K562 (cell line): ENCODE measurements around the gene ACOT7. TPM values are rescaled to one million over a fixed set of nuclear protein-coding genes. Genes with fewer than 3 reads are reported as not detected.
A peak's percentile ranks its signal among the peaks of the same experiment; 100 is the strongest.

Source experiments
- ARNT ChIP-seq, 2 experiments: fragments of 450-650 bp; IDR thresholded peaks; 2 replicates each; pipeline ENCODE4 v1.6.1; 2016; ENCODE audit warnings: mild to moderate bottlenecking in 1 of 2
- BHLHE40 ChIP-seq: IDR thresholded peaks from 2 replicates; pipeline ENCODE4 v1.6.1; 2011; ENCODE audit warnings: low read length, improper control_type of control experiment
- CEBPB ChIP-seq: fragments of 450-650 bp; IDR thresholded peaks from 2 replicates; pipeline ENCODE4 v1.6.1; 2016; ENCODE audit warnings: missing genetic modification characterization, missing compliant biosample characterization
- CHD2 ChIP-seq: IDR thresholded peaks from 2 replicates; pipeline ENCODE4 v1.6.1; 2011; ENCODE audit warnings: low read depth, low read length
- FOXK2 ChIP-seq, 2 experiments: fragments of 450-650 bp; IDR thresholded peaks in 1 of 2; conservative IDR thresholded peaks in 1 of 2; 2 replicates each; pipeline ENCODE4 v1.6.1; 2016; ENCODE audit warnings: low read depth in 2 of 2, mild to moderate bottlenecking in 1 of 2
- GATA2 ChIP-seq: sonication (generic); formaldehyde crosslinking; IDR thresholded peaks from 2 replicates; pipeline ENCODE4 v1.4.0; 2020; ENCODE audit warnings: mild to moderate bottlenecking, missing genetic modification reagents
- HDAC3 ChIP-seq: fragments of 450-650 bp; IDR thresholded peaks from 2 replicates; pipeline ENCODE4 v1.6.1; 2018; ENCODE audit warnings: borderline replicate concordance, mild to moderate bottlenecking, moderate library complexity; ENCODE audit not compliant: partially characterized antibody
- HDGF ChIP-seq: fragments of 450-650 bp; IDR thresholded peaks from 2 replicates; pipeline ENCODE4 v1.6.1; 2016
- HNRNPH1 ChIP-seq: fragments of 200-400 bp; formaldehyde crosslinking; optimal IDR thresholded peaks from 2 replicates; pipeline ENCODE3; 2017; ENCODE audit warnings: low read depth, mild to moderate bottlenecking, low read length, moderate library complexity
- HNRNPUL1 ChIP-seq: fragments of 200-400 bp; formaldehyde crosslinking; IDR thresholded peaks from 2 replicates; pipeline ENCODE4 v1.6.1; 2017; ENCODE audit warnings: low read length
- ILF3 ChIP-seq: fragments of 450-650 bp; IDR thresholded peaks from 2 replicates; pipeline ENCODE4 v1.6.1; 2018; ENCODE audit warnings: antibody characterized with exemption, mild to moderate bottlenecking, moderate library complexity, borderline replicate concordance
- SMAD1 ChIP-seq: fragments of 150-350 bp; IDR thresholded peaks from 2 replicates; pipeline ENCODE4 v1.6.1; 2014; ENCODE audit warnings: low read length, low read depth; ENCODE audit not compliant: partially characterized antibody
- SOX6 ChIP-seq: fragments of 450-650 bp; IDR thresholded peaks from 2 replicates; pipeline ENCODE4 v1.6.1; 2014; ENCODE audit warnings: mild to moderate bottlenecking
- ZFP30 ChIP-seq: fragments of 250-450 bp; sonication (Bioruptor Pico); IDR thresholded peaks from 2 replicates; pipeline ENCODE4 v1.8.0; 2022; ENCODE audit warnings: moderate library complexity, mild to moderate bottlenecking, inconsistent platforms, borderline replicate concordance
- ZKSCAN8 ChIP-seq: fragments of 200-800 bp; sonication (Bioruptor generic); IDR thresholded peaks from 2 replicates; pipeline ENCODE4 v1.6.1; 2016; ENCODE audit warnings: missing genetic modification characterization, missing compliant biosample characterization
- ZNF668 ChIP-seq: fragments of 250-450 bp; sonication (Bioruptor Pico); IDR thresholded peaks from 2 replicates; pipeline ENCODE4 v1.8.0; 2022; ENCODE audit warnings: mild to moderate bottlenecking, inconsistent platforms
- ZNF77 ChIP-seq: fragments of 250-450 bp; sonication (Bioruptor Pico); IDR thresholded peaks from 2 replicates; pipeline ENCODE4 v1.5.0; 2020
- ZZZ3 ChIP-seq: fragments of 450-650 bp; IDR thresholded peaks from 2 replicates; pipeline ENCODE4 v1.6.1; 2016; ENCODE audit warnings: antibody characterized with exemption, mild to moderate bottlenecking, moderate library complexity
- polyA plus RNA-seq, 8 experiments: library from polyadenylated mRNA; depleted of rRNA in 4 of 8; stranded (reverse) in 5 of 8; unstranded in 3 of 8; fragments of >200 nt; fragmentation: Nextera tagmentation in 2 of 8; fragmentation: Illumina TruSeq in 1 of 8; extraction: Ambion mirVana in 2 of 8; extraction: Trizol in 1 of 8; gene quantifications; 2 replicates each; pipeline versions ENCODE4 v1.2.1 to v1.2.3, GENCODE V29; 2011 to 2014; ENCODE audit warnings: inconsistent platforms in 1 of 8, missing spikeins in 1 of 8
- total RNA-seq, 7 experiments: library from RNA; depleted of rRNA in 6 of 7; stranded (reverse); fragments of >200 nt in 6 of 7; fragmentation: Illumina TruSeq in 2 of 7; extraction: Trizol in 2 of 7; gene quantifications; 2 replicates each; pipeline versions ENCODE4 v1.2.1 to v1.2.3, GENCODE V29; 2011 to 2021; ENCODE audit warnings: low replicate concordance in 1 of 7
- TF ChIP-seq, protein P1 (sequence below): sonication (generic); formaldehyde crosslinking; IDR thresholded peaks from 2 replicates; pipeline ENCODE4 v1.8.0; 2023; ENCODE audit warnings: mild to moderate bottlenecking, missing genetic modification reagents
- TF ChIP-seq, protein P2 (sequence below), 3 experiments: IDR thresholded peaks in 2 of 3; conservative IDR thresholded peaks in 1 of 3; 2 replicates each; pipeline ENCODE4 v1.5.1; 2011 to 2012; ENCODE audit warnings: low read length in 3 of 3, mild to moderate bottlenecking in 3 of 3, control low read depth in 2 of 3, improper control_type of control experiment in 1 of 3, inconsistent platforms in 1 of 3, low read depth in 1 of 3, mixed read lengths in 1 of 3, moderate library complexity in 1 of 3; ENCODE audit not compliant: insufficient read depth in 2 of 3

The ACOT7 gene
- total and polyA plus RNA-seq, 9 of the 15 experiments (the other 6 are each of a cell fraction or from before 2014, with no cell fraction given), result 7.0 to 92.6 (median 37.2) TPM

DNA sequence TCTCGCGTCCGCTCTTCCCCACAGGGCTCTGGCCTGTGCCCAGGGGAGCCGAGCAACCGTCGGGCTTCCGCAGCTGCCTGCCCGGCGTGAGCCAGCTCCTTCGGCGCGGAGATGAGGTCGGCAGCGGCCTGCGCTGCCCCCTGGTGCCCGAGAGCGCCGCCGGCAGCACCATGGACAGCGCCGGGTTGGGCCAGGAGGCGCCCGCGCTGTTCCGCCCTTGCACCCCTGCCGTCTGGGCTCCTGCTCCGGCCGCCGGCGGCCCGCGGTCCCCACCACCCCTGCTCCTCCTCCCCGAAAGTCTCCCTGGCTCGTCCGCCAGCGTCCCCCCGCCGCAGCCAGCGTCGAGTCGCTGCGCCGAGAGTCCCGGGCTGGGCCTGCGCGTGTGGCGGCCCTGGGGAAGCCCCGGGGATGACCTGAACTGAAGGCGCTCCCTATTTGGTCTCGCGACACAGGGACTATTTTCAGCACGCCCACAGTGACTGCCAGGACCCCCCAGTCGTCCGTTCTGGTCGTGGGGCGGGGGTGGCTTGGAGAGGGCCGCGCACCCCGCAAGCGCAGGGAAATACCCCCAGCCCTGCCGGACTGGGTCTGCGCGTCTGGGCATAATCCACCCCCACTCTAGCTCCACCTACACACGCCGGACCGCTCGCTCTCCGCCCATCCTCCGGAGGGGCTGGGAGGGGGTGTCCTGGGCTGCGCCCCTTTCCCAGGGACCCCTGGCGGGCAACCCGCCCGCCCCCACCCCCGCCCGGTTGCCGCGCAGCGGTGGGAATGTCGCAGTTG, 148.3 kb downstream of the ACOT7 start (continued):
- TF ChIP-seq HNRNPH1 (no peak), ARNT (IDR thresholded peaks at IDR 0.05) (no peak), SMAD1 (no peak), HDAC3 (no peak), HNRNPUL1 (no peak), CHD2 (no peak), BHLHE40 (peak; percentile 63), ZKSCAN8 (CRISPR knock-in tag) (no peak), GATA2 (no peak), FOXK2 (conservative IDR thresholded peaks at IDR 0.05 in 1 of 2, IDR thresholded peaks at IDR 0.05 in 1 of 2; ENCODE audit: low read depth in 2 of 2) (no peak), ZNF77 (no peak), ZFP30 (CRISPR knock-in tag) (no peak), ILF3 (no peak), CEBPB (no peak), HDGF (no peak), ZZZ3 (no peak), ZNF668 (CRISPR knock-in tag) (no peak), SOX6 (no peak)
- TF ChIP-seq, protein P1, sequence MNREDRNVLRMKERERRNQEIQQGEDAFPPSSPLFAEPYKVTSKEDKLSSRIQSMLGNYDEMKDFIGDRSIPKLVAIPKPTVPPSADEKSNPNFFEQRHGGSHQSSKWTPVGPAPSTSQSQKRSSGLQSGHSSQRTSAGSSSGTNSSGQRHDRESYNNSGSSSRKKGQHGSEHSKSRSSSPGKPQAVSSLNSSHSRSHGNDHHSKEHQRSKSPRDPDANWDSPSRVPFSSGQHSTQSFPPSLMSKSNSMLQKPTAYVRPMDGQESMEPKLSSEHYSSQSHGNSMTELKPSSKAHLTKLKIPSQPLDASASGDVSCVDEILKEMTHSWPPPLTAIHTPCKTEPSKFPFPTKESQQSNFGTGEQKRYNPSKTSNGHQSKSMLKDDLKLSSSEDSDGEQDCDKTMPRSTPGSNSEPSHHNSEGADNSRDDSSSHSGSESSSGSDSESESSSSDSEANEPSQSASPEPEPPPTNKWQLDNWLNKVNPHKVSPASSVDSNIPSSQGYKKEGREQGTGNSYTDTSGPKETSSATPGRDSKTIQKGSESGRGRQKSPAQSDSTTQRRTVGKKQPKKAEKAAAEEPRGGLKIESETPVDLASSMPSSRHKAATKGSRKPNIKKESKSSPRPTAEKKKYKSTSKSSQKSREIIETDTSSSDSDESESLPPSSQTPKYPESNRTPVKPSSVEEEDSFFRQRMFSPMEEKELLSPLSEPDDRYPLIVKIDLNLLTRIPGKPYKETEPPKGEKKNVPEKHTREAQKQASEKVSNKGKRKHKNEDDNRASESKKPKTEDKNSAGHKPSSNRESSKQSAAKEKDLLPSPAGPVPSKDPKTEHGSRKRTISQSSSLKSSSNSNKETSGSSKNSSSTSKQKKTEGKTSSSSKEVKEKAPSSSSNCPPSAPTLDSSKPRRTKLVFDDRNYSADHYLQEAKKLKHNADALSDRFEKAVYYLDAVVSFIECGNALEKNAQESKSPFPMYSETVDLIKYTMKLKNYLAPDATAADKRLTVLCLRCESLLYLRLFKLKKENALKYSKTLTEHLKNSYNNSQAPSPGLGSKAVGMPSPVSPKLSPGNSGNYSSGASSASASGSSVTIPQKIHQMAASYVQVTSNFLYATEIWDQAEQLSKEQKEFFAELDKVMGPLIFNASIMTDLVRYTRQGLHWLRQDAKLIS (CRISPR knock-in tag), result peak; percentile 99
- TF ChIP-seq, protein P2, sequence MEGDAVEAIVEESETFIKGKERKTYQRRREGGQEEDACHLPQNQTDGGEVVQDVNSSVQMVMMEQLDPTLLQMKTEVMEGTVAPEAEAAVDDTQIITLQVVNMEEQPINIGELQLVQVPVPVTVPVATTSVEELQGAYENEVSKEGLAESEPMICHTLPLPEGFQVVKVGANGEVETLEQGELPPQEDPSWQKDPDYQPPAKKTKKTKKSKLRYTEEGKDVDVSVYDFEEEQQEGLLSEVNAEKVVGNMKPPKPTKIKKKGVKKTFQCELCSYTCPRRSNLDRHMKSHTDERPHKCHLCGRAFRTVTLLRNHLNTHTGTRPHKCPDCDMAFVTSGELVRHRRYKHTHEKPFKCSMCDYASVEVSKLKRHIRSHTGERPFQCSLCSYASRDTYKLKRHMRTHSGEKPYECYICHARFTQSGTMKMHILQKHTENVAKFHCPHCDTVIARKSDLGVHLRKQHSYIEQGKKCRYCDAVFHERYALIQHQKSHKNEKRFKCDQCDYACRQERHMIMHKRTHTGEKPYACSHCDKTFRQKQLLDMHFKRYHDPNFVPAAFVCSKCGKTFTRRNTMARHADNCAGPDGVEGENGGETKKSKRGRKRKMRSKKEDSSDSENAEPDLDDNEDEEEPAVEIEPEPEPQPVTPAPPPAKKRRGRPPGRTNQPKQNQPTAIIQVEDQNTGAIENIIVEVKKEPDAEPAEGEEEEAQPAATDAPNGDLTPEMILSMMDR (IDR thresholded peaks at IDR 0.05 in 2 of 3, conservative IDR thresholded peaks at IDR 0.05 in 1 of 3; ENCODE audit: insufficient read depth in 2 of 3, low read depth in 1 of 3, low read length in 3 of 3), result peak; percentile 90 to 98 (median 96)
